HG03520 (cell line): ENCODE data around the gene BOLA1.

ENCODE experiments used
- ATAC-seq: cut with Tn5 transposase; IDR thresholded peaks from one replicate; pipeline ENCODE4 v1.9.1; 2021; ENCODE audit warnings: mild to moderate bottlenecking, moderate library complexity; ENCODE audit not compliant: unreplicated experiment

The BOLA1 gene

GRCh38 chr1:149886396-149887195 is 12.8 kb upstream of the BOLA1 start:
- peak; percentile 50 for ATAC-seq

DNA sequence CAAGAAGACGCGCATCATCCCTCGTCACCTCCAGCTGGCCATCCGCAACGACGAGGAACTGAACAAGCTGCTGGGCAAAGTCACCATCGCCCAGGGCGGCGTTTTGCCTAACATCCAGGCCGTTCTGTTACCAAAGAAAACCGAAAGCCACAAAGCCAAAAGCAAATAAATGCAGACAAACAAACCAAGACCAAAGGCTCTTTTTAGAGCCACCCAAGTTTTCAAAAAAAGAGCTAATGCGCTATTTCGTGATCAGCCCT is 12.2 kb upstream of the BOLA1 start:
- ATAC-seq = peak; percentile 0

- ATAC-seq = peak; percentile 37
Measured at GRCh38 chr1:149887456-149888246, 11.7 kb upstream of the BOLA1 start.

DNA sequence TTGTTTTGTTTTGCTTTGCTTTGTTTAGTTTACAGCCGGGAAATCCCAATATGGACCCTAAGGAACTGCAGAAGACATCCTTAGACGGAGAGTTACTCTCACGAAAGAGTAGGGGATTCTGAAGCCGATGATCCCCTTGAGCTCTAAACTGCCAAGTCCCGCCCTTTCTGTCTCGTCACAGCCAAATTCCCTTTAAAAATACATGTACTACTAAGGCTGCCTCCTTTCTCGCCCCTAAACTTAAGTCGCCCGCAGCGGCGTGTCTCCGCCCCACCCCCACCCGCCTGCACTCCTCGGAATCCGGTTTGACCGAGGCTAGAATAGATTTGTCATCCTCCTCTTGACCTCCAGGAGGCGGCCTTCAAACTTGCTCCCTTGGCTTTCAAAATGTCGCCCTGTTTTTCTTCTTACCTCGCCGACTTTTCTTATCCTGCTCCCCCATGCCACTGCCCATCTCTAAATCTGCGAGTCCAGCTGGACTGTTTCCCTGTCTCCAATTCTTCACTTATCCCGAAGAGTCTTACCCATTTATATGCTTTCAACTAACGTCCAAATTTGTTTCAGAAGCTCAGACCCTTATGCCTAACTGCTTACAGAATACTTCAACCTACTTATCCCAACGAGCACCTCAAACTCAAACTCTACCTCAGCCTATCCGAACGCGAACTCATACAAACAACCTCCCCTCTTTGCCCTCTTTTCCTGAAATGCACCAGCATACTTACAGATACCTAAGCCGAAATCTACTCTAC is 10.9 kb upstream of the BOLA1 start:
- ATAC-seq = peak; percentile 13

GRCh38 chr1:149888999-149889289 is 10.4 kb upstream of the BOLA1 start:
- ATAC-seq = no peak

- ATAC-seq = no peak
Measured at GRCh38 chr1:149896575-149896974, 2.8 kb upstream of the BOLA1 start.

GRCh38 chr1:149903836-149904491 is 4.6 kb downstream of the BOLA1 start:
- no peak for ATAC-seq

DNA sequence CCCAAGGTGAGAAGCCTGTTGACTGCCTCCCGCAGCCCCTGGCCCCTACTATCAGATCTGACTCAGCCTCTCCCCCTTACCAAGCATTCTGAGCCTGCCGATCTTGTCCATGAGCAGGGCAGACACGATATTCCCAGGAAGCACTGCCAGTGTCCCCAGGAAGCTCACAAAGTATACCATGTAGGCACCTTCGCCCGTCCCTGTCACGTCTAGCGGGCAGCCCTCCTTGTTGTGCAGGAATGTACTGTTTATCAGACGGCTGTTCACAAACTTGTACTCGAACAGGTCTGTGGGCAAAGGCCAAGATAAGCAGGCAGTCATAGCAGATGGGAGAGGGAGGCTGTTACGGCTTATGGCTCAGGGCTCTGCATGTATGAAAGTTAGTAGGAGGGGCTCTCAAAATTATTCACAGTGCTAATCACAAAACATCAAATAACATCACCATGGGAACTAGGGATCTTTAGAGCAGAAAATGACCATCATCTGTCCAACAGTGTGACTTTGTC is 7.3 kb downstream of the BOLA1 start:
- ATAC-seq = no peak

- ATAC-seq = no peak
Measured at GRCh38 chr1:149914545-149914944, 15.2 kb downstream of the BOLA1 start.

DNA sequence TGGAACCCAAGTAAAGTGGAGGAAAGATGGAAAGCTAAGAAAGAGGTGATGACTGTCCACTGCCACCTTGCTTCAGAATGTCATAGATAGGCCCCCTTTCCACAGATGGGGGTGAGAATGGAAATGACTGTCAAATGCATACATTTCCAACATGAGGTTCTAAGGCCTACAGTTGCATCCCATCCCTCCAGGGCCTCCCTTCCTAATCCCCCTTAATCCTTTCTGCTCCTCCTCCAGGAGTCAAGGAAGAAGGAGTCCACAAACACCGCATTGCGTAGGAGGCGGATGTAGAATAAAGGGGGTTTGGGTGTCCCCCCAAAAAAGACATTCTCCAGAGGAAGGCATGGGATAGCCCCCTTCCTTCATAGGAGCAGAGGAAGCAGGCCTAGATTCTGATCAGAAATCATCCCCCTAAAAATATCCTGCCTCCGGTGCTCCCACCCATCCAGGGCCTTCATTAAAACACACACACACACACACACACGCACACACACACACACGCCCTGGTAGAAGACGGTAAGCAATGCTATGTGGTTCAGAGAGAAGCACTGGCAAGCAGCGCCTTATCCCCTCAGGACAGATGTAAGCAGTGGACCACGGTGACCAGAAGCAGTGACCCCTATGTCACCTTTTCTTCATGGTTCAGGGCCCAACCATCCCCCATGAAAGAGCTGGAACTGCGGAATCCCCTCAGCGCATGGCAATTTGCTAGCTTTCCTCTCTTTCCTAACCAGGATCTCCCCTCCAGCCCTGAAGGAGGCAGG is 16.2 kb downstream of the BOLA1 start:
- no peak for ATAC-seq

GRCh38 chr1:149916193-149916897 is 17.0 kb downstream of the BOLA1 start:
- no peak for ATAC-seq

DNA sequence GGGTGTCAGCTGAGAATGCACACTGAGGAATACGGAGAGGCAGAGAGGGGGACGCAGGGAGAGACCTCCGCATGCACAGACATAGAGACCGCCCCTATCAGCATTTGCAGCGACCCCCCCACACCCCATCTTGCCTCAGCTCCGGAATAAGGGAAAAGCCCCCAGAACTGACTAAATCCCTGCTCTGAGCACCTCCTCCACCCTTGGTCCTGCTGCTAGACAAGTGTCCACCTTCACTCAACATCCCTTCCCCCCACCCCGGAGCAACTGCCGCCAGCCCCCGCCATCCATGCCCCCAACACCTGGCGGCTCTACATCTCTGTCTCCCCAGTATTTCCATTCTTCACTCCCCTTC is 17.5 kb downstream of the BOLA1 start:
- no peak for ATAC-seq

DNA sequence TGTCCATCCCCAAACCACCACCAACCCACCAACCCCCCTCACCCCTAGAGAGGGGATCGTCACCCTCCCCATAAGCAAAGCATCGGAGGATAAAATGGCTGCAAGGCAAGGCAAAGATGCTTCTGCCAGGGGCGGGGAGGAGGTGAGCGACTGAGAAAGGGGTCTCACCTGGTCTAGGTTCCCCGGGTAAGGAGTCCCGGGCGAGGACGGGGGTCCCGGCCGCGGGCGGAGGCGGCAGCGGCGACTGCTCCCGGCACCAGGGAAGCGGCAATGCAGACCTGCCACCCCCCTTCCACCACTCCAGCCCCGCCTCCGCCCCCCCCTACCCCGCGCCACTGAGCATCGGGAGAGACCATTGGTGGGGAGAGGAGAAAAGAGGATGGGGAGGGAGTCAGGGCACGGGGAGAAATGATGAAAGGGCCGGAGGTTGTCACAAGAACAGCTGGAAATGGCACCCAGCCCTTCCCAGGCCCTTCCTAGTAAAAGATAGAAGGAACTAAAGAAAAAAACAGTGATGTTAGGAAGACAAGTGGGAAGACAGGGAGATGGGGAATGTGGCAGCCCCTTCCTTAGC is 18.3 kb downstream of the BOLA1 start, which contains the start of gene SV2A:
TSS of gene SV2A (minus strand) at position 274 of the 574 bp plus-strand sequence. CDS start 4,004 bp downstream, outside the sequence.
- ATAC-seq = no peak

- ATAC-seq = no peak
Measured at GRCh38 chr1:149923626-149924025, 24.3 kb downstream of the BOLA1 start.

DNA sequence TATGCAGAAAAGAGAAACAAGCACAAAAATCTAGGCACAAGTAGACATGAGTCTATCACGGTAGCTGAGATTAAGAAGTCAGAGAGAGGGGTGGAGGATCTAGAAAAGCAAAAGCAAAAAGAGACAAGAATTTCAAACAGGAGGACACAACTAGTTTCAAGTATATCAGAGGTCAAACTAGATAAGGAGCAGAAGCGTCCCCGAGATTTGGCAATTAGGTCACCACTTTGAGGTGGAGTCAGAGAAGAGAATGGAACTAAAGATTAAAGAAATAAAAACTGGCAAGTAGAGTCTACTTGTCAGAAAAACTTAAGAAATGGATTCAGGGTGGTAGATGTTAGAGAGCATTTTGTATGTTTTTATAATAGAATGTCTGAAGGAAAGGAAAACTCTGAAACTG is 26.0 kb downstream of the BOLA1 start:
- ATAC-seq = no peak

- no peak for ATAC-seq
Measured at GRCh38 chr1:149925751-149926150, 26.4 kb downstream of the BOLA1 start.

DNA sequence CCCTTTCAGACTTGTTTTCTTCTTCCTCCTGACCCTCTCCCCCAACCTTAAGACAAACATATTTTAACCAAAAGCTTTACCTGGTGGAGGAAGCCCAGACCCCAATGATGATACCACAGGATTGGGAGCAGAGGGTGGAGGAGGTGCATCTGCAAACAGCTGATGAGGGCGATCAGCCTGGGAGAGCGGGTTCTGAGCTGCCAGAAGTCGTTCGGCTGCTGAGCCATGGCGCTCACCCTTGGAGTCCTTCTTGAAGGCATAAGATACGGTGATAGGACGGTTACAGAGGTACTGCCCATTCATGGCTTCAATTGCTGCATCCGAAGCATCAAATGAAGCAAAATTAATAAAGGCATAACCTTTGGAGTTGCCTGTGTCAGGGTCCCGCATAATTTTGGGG is 26.9 kb downstream of the BOLA1 start:
- no peak for ATAC-seq

GRCh38 chr1:149927056-149927562 is 27.7 kb downstream of the BOLA1 start:
- ATAC-seq = no peak
